Psoas muscle (tissue), 8 donors: ENCODE results near the gene MEIS1. TPM values are rescaled to one million over a fixed set of nuclear protein-coding genes. Genes with fewer than 3 reads are reported as not detected.

ENCODE experiments used
- ATAC-seq, 4 donors: fragments of 200-7000 bp; cut with Tn5 transposase; one replicate each; pipeline ENCODE4 v1.9.1; 2020; ENCODE audit warnings: moderate library complexity in 3 of 4, mild to moderate bottlenecking in 2 of 4
- DNase-seq, 2 donors: peaks; one replicate each; pipeline ENCODE4 v3.0.0-alpha.2; 2020
- H3K27ac ChIP-seq: fragments of 200-600 bp; one replicate; pipeline ENCODE4 v1.8.0; 2022
- H3K27me3 ChIP-seq, 3 donors: fragments of 200-600 bp in 1 of 3; one replicate each; pipeline versions ENCODE4 v1.6.1 to v1.8.0; 2013 to 2022; ENCODE audit warnings: low read length in 2 of 3, mild to moderate bottlenecking in 2 of 3, moderate library complexity in 1 of 3; ENCODE audit not compliant: insufficient read depth in 3 of 3
- H3K36me3 ChIP-seq, 2 donors: fragments of 200-600 bp in 1 of 2; one replicate each; pipeline versions ENCODE4 v1.6.1 to v1.8.0; 2013 to 2022; ENCODE audit warnings: low read depth in 1 of 2, mild to moderate bottlenecking in 1 of 2, moderate library complexity in 1 of 2; ENCODE audit not compliant: insufficient read depth in 1 of 2
- H3K4me1 ChIP-seq: fragments of 200-600 bp; one replicate; pipeline ENCODE4 v1.8.0; 2022
- H3K4me3 ChIP-seq: fragments of 200-600 bp; one replicate; pipeline ENCODE4 v1.8.0; 2022; ENCODE audit warnings: mild to moderate bottlenecking
- H3K9me3 ChIP-seq: fragments of 200-600 bp; one replicate; pipeline ENCODE4 v1.8.0; 2022
- WGBS, 3 donors: extraction: QIAGEN DNeasy Blood & Tissue Kit; methylation state at CpG; one replicate each; pipeline versions ENCODE4 v1.1.6 to v1.1.7; 2013; 5-methylcytosine and 5-hydroxymethylcytosine counted together
- intact Hi-C, 2 donors: fragments of 100-400 bp; cut with DNase I; formaldehyde crosslinking; loops; one replicate each; pipeline versions ENCODE4 v1.11.0 to v1.14.2; 2022
- polyA plus RNA-seq, 3 donors: library from polyadenylated mRNA; stranded (reverse); fragments of 200-250 nt; gene quantifications; one replicate each; pipeline ENCODE4 v1.2.3, GENCODE V29; 2013
- total RNA-seq, 4 donors: library from RNA; stranded (reverse); fragmentation: NEBNext Ultra II Directional in 2 of 4; extraction: Animal tissue kit (Norgen Biotek cat#: 25700) in 2 of 4; gene quantifications; one replicate each; pipeline versions ENCODE4 v1.2.1 to v1.2.4, GENCODE V29; 2021 to 2023
- TF ChIP-seq, protein P1 (sequence below): fragments of 200-600 bp; IDR thresholded peaks from one replicate; pipeline ENCODE4 v1.8.0; 2022; ENCODE audit warnings: antibody characterized with exemption
- donor health status: healthy with polysubstance abuse.
- donor health status: DM: no; HTN: no; CAD: no; lungs with moderate emphysema.
- donor health status: Bipolar disorder and iron deficiency.
- donor health status: healthy.
- donor health status: DM: yes; HTN: yes; CAD: no.
- donor health status: DM: no; HTN: no; CAD: no.
- donor health status: DM: no; HTN: no; CAD: no.
- donor health status: DM: yes; HTN: yes; CAD: no.

MEIS1 gene
- total and polyA plus RNA-seq, 7 donors = 0.77 to 6.8 (median 2.1) TPM

DNA sequence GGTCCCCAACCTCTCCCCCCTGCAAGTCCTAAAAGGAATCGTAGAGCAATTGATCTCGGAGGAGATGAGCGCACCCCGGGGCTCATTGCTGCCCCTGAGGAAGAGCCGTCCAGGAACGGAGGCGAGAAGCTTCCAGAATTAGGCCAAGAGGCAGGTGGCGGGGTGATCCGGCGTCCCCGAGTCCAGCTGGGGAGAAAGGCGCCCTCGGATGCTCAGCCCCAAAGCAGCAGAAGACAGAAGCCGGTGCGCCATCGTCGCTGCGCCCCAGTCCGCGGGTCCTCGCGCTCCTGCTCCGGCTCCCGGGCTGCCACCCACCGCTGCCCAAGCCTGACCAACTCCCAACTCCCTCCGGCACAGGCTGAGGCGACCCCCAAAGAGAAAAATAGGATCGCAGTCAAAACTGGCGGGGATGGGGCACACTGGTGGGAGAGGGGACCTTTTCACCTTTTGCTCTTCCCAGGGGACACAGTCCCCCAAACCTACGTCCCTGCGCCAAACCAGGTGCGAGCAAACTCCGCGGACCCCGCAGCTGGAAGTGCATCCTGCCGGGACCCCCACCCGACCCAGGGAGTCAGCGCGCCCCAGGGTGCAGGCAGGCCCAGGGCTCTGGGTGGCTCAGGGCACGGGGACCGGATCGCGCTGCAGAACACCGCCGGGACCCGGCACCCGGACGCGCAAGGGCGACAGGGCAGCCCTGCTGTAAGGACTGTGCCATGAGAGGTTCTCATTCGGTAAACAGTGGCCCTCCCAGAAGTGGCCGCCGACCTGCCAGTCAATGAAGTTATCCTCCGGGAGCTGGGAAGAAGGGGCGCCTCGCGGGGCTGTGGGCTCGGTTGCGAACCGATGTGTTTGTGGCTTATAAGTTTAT is 8.4 kb upstream of the MEIS1 start:
- TF ChIP-seq, protein P1, sequence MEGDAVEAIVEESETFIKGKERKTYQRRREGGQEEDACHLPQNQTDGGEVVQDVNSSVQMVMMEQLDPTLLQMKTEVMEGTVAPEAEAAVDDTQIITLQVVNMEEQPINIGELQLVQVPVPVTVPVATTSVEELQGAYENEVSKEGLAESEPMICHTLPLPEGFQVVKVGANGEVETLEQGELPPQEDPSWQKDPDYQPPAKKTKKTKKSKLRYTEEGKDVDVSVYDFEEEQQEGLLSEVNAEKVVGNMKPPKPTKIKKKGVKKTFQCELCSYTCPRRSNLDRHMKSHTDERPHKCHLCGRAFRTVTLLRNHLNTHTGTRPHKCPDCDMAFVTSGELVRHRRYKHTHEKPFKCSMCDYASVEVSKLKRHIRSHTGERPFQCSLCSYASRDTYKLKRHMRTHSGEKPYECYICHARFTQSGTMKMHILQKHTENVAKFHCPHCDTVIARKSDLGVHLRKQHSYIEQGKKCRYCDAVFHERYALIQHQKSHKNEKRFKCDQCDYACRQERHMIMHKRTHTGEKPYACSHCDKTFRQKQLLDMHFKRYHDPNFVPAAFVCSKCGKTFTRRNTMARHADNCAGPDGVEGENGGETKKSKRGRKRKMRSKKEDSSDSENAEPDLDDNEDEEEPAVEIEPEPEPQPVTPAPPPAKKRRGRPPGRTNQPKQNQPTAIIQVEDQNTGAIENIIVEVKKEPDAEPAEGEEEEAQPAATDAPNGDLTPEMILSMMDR = no peak
- intact Hi-C loops = loop anchor here (5.0 to 10.0 kb wide), 3 partner anchors 1416 to 1608 kb away; no protein-coding TSS in a partner anchor
- WGBS, 3 donors = 21 to 24% (median 23%) methylated on average over 49 to 60 of the region's 60 CpGs
- Histone ChIP-seq H3K27ac (no peak overlapping the region), H3K9me3 (no peaks in the 10 kb centered on the region), H3K27me3 (peaks cover 0 to 32% (median 16%) of the 10 kb centered on the region in 3 donors), H3K4me1 (peaks cover 9% of the 10 kb centered on the region), H3K4me3 (peak overlapping the region; percentile 58), H3K36me3 (no peaks in the 10 kb centered on the region)
- peak in 2 of 4 donors; percentile 7 to 35 for ATAC-seq
- DNase-seq = peak in 1 of 2 donors; percentile 45

DNA sequence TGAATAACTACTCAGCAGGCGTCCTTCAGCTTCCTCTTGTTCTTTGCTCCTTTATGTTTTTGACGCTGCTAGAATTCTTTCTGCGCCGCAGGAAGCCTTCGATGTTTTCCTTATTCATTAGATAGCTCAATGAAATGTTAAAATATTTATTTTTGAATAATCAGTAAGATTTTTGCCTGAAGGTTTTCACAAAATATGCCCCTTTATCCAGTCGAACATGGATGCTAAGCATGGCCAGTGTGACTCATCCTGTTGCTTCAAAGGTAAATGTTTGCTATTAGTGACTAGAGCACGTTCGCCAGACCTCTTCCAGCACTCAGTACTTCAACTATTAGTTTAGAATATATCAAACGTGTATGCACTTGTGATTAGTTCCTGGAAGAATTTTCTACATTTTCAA is 7.6 kb upstream of the MEIS1 start:
- peaks cover 0 to 32% (median 16%) of the 10 kb centered on the region in 3 donors for H3K27me3 ChIP-seq
- no peak overlapping the region for H3K27ac ChIP-seq
- no peaks in the 10 kb centered on the region for H3K9me3 ChIP-seq
- ATAC-seq (no peak), DNase-seq (no peak)
- H3K4me1 ChIP-seq = peaks cover 9% of the 10 kb centered on the region
- H3K36me3 ChIP-seq = no peaks in the 10 kb centered on the region
- 72 to 82% (median 74%) methylated on average over 9 of the region's 9 CpGs for WGBS, 3 donors
- intact Hi-C loops = loop anchor here (5.0 to 10.0 kb wide), 3 partner anchors 1415 to 1608 kb away; no protein-coding TSS in a partner anchor
- TF ChIP-seq, protein P1 = no peak
- no peak overlapping the region for H3K4me3 ChIP-seq

DNA sequence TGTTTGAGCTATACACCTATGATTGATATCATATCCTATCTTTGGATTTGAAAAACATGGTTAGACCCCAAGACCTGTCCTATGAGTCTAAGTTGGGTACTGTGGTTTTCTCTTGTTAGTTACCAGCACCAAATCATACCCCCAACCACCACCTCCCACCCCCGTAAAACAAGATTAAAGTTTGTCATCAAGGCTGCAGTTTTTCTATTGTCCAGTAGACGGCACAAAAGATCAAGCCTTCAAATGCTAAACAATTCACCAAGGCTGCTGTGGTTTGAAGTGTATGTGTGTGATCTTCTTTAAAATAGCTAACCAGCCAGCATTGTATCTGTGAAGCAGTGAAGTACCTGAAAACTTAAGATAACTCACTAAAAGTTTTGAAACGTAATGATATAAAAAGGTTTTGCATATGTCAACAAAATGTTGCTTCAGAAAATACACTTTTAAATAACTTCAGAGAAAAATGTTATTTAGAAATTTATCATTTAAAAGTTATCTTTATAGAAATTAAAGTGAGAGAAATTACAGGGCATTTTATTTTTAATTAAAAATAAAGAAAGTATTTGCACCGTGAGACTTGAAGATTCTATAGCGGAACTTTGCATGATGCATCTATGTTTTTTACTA is 5.8 kb upstream of the MEIS1 start:
- Histone ChIP-seq H3K9me3 (no peaks in the 10 kb centered on the region), H3K4me3 (no peak overlapping the region), H3K4me1 (peaks cover 9% of the 10 kb centered on the region), H3K36me3 (no peaks in the 10 kb centered on the region), H3K27ac (no peak overlapping the region), H3K27me3 (peaks cover 0 to 32% (median 16%) of the 10 kb centered on the region in 3 donors)
- intact Hi-C loops = loop anchor here (5.0 to 10.0 kb wide), 3 partner anchors 1413 to 1606 kb away; no protein-coding TSS in a partner anchor
- TF ChIP-seq, protein P1 = peak; percentile 77
- 28 to 30% (median 29%) methylated on average over 5 of the region's 5 CpGs for WGBS, 3 donors
- peak in 1 of 4 donors; percentile 18 for ATAC-seq
- DNase-seq = no peak

DNA sequence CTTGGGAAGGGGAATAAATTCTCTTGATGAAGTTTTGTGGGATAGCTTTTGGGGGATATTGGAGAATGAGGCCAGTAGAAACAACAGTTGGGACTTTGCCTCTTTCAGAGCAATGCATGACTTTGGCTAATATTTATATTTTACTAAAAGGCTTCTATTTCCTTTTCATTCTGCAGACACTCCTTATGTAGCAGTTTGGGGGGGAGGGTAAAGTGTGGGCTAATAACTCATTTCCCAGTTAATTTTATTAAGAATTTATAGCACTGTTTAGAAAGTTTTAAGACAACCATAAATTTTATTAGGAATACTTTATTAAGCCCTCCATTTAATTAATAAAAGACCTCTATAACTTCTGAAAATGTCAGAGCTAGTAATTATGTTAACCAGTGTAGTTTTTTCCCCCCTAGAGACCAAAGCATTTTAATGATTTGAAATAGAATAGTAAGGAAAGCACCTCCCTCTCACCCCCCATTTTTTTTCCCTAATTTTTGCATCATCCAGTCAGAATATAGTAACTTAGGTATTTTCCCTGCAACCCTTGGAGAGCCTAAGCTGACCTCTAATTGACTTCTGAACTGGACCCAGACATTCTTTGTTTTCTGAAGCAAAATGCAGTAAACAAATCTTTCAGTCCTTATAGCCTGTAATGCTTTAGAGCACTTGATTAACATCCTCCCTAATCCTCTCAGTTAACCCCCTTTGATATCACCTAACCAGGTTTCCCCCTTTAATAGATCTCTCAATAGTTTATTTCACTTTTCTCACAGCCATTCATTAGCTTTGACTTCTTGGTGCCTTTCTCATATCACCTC is 5.0 kb upstream of the MEIS1 start:
- no peak overlapping the region for H3K4me3 ChIP-seq
- ATAC-seq (no peak), DNase-seq (no peak)
- no peak overlapping the region for H3K27ac ChIP-seq
- TF ChIP-seq, protein P1 = no peak
- intact Hi-C loops = loop anchor here (5.0 to 10.0 kb wide), 7 partner anchors 147 to 1605 kb away; partner anchors contain the start of gene ETAA1 (in 1 of the 2)
- no peaks in the 10 kb centered on the region for H3K36me3 ChIP-seq
- H3K27me3 ChIP-seq = peaks cover 0 to 26% (median 16%) of the 10 kb centered on the region in 3 donors
- H3K9me3 ChIP-seq = no peaks in the 10 kb centered on the region
- H3K4me1 ChIP-seq = peaks cover 9% of the 10 kb centered on the region
